GM21526 (cell line): ENCODE results near the gene TENM3.

Source experiments
- ATAC-seq: cut with Tn5 transposase; IDR thresholded peaks from one replicate; pipeline ENCODE4 v1.9.1; 2021; ENCODE audit warnings: moderate library complexity; ENCODE audit not compliant: unreplicated experiment, low FRiP score

TENM3 gene

DNA sequence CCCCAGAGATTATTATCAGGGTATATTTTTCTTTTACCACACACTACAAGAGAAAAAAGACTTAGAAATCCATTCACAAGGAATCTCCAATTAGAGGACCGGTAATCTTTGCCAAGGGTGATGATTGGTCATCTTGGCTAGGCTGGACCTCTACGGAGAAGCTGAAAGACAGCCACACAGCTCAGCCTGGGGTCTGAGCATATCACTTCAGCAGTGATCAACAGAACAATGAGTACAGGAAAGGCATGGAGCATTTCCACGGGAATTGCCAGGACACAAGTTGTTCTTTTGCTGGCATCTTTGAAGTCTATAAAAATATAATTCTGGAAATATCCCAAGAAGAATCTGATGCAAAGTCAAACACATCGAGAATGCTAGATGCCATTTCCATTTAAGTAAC is 191.5 kb downstream of the TENM3 start:
- no peak for ATAC-seq

DNA sequence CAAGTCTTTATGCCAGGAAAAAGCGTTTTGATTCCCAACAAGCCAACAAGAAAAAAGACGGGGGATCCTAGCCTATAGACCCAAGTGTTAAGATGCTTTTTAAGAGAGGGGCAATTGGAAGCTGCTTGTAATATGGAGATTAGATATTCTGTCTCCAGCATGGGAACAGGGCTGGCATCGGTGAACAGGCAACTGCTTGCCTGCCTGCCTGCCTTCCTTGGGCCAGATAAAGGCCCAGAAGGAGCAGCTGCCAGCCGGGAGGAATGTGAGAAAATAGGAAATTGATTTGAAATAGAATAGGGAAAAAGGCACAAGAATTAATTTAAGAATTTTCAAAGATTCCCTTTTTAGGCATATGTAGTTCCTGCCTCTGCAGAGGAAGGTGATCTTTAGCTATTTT is 192.2 kb downstream of the TENM3 start:
- no peak for ATAC-seq

DNA sequence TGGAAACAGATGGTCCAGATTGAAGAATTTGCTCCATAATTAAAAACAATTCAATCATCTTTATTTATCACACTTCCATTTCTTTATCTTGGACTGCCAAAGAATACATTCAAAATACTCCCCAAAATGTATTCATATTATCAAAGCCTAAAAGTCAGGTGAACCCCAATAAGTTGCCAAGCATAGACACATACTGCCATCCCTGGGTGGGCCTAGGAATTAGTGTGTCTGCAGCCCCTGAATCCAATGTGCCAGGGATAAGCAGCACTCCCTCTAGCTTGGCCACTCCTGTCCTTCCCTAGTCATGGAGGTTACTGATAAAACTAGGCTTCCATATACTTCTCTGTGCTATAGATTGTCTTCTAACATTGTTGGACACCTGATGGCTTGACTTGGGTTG is 199.9 kb downstream of the TENM3 start:
- ATAC-seq: no peak

DNA sequence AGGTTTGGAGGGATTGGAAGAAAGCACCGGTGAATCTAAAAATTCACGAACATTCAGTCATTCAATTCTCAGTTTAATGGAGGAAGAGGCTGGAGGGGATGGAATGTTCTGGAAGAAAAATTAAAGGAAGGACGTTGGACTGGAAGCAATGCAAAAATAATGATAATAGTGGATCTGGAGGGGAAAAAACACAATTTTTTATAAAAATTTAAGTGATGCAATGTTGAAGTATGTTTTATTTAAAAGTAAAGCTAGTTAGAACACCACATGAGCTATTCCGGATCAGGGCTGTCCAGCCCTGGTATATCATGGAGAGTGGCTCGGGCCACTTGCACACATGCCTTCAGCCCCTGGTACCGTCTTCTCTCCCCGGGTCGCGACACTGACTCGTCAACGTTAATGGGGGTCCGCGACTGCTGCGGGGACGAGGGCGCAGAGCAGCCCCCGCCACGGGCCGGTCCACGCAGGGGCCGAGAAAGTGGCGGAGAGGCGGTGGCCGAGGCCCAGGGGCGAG is 204.6 kb downstream of the TENM3 start:
- ATAC-seq: no peak

DNA sequence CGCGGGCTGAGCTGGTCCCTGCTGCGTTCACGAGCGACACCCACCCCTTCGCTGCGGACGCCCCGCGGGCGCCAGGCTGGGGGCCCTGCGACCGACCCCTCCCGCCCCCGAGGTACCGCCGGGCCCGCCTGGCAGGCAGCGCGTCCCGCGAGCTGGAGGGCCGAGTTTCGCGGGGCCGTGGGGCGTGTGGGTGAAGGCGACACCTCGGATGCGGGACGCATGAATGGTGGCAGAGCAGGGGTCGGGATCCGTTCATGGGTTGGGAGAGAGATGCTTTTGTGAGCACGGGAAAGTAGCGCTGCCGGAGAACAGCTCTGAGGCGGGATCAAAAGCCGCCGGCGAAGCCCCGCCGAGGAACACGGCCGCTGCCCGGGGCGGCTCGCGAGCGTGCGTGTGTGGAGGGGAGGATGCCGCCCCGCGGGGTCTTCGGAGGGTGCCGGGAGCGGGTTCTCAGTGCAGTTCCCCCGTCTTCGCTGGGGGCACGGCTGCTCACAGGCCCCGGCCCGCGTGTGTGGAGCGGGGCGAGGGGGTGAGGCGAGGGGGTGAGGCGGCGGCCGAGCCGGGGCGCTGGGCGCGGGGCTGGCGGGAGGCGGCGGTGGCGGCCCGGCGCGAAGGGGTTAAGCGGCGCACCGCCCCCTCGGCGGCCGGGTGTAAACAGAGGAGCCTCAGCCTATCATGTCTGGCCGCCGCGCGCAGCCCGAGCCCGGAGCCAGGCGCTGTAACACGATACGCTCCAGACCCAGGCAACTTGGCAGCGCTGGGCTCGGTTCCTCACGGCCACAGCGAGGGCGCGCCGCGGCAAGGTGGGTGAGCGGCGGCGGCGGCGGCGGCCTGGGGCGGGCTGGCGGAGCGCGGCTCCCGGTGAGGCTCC is 205.3 kb downstream of the TENM3 start:
- peak; percentile 90 for ATAC-seq

DNA sequence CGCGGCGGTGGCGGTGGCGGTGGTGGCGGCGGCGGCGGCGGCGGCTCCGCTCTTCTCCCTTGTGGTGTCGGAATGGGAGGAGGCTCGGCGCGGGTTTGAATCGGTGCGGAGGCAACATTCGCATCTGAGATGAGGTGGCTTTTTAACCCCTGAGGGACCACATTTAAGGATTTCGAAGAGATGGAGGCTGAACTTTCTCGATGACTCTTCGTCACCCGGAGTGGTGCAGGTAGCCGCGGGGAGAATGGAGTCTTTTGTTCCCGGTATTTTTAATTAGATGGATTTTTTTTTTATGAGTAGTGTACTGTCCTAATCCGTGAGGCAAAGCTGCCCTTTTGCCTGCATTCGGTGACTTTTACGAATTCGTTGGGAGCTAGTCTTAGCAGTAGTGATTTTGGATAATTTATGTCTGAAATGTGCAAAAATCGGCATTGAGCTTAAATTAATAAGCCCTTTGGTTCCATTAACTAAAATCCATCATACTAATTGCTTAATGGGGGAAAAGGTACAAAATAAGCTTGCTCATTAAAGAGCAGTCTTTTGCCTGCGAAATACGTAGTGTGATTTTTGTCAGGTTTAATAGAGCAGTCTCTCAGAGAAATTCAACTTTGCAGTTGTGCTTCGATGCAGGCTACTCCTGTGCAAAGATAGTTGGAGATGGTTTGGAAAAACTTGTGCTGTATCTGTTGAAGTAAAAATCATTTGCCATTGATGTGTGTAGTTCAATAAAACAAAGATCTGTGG is 206.2 kb downstream of the TENM3 start:
- ATAC-seq: no peak

DNA sequence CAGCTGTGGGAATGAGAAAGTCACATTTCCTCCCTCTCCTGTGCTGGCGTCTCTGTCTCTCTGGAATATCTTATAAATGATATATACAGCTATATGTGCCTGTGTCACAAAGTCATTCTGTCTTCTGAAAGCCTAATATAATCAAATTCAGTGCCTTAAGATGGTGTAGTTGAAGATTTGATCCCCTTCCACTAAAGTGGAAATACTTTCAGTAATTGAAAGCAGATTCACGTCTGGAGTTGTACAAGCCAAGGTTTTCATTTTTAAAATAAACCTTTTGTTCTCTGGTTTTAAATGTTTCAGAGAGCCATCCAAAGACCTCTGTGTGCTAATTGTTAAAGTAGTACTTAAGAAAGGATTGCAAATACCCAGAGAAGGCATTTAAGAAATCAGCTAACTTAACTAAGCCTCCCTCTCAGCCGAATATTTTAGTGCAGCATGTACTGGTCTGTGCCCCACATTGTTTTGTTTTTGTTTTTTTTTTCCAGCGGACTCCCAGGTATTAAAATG is 206.8 kb downstream of the TENM3 start:
- ATAC-seq: no peak

DNA sequence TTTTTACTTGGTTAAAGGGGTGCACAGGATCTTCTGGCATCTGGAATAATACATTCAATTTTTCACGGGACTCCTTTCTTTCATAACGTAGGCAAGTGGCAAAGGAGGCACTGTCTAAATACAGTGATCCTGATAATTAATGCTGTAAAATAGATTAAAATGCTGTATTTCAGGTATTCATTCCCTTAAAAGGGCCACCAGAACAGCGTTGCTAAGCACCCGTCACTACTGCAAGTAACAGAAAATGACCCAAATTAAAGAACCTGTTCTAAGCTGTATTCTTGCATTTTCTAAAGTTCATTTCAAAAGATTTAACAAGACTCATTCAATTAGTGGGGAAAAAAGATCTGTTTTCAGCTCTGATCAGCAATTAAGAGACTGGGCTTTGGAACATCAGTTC is 208.2 kb downstream of the TENM3 start:
- no peak for ATAC-seq

DNA sequence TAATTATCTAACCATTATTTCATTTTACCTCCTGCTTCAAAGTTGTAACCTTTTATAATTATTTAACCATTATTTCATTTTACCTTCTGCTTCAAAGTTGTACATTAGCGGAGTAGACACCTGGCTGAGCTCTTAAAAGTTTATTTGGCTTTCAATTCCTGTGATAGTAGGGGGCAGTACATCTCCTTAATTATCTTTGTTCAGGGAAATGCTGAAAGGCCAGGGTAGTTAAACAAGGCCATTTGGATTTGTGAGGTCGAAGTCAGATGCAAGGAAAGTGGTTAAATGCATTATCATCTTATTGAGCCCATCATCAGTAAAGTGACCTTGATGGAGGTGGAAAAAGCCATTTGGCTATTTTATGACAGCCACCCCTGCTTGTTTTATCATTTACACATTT is 210.6 kb downstream of the TENM3 start:
- no peak for ATAC-seq

DNA sequence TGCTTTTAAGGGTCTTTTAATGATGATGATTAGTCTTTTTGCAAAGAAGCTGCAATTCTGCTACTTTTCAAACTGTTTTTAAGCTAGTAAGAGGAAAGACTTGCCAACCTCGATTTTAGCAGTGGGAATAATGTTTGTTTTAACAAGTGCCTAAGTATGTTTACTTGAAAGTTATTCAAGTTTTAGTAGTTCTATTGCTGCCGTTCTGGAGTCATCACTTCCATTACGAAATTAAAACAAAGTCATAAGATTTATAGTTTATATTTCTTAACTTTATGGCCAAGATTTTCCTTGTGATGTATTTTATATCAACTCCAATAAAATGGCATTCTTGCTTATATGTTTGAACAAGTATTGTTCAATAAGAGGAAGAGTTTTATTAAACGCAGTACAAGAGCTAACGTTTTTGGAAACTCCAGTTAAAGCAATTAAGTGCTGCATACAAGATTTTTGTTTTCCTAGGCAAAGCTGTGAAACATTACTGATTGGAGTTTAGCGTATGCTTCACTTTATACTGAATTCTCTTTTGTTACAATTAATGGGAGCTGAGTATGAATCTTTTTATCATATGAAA is 211.3 kb downstream of the TENM3 start:
- no peak for ATAC-seq

DNA sequence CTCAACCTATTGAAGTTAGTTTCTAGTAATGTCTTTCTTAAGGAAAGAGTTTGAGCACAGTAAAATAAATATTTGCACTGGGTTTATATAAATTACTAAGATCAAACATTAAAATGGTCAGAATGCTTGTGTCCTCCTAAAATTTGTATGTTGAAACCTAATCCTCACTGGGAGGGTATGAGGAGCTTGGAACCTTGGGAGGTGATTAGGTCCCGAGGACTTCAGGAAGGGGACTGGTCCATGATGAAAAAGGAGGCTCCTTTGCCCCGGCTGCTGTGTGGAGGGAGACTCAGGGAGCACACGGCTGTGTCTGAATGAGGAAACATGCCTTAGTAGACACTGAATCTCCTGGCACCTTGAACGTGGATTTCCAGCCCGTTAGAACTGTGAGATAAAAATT is 221.9 kb downstream of the TENM3 start:
- ATAC-seq: no peak

DNA sequence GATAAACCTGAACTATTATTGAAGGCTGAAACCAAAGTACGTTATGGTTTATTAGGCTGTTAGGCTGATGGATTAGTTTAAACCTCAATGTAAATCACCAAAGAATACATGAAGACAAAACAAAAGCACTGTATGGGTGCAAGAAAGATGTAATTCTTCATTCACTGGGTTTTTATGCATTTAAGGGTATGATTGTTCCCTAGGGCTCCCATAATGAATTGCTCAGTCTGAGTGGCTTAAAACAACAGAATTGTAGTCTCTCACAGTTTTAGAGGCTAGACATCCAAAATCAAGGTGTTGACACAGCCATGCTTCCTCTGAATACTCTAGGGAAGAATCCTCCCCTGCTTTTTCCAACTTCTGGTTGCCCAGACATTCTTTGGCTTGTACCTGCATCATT is 222.8 kb downstream of the TENM3 start:
- ATAC-seq: no peak

DNA sequence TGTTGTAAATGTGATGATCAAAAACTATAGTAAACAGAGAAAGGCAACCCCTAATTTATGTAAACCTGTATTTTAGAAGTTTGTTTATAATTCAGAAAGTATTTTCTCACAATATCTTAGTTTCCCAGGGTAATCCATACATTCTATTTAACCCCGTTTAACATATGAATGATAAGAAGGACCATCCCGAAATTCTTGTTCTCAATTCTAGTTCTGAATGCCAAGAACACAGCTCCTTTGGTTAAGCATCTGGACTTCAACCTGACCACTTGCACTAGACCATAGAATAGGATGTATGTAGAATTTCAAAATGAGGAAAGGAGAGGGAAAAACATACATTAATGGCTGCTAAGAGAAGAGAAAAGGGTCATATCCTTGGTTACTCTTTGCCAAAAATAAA is 227.0 kb downstream of the TENM3 start:
- ATAC-seq: no peak

DNA sequence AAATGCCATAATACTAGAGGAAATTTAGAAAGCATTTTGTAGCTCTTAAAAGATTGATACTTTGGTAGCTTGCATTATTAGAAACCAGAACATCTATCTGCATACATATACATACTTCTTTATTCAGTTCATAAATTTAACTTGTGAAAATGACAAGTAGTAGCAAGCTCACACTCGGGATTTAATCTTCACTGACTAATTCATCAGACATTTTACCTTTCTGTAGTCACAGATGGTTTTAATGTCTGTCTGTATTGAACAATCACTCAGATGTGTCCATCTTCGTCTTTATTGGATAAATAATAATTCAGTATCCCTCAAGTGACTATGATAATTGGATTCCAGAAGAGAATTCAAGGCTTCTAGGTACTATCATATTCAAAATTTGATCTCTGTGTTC is 232.3 kb downstream of the TENM3 start:
- ATAC-seq: no peak

DNA sequence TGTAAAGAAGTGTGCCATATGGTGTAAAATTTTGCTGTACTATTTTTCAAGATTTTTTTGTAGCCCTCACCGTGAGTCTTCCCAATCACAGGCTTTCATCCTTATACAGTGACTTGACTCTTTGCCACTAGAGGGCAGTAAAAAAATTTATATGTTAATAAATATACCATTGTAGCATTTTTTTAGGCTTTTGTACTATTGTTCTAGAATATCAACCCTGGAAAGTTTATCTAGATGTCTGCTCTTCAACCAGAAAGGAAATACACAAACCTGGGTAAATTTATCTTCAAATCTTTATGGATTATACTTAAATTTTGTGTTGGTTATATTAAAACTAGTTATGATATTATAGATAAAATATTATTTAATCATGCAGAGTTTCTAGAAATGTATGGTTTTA is 235.3 kb downstream of the TENM3 start:
- peak; percentile 75 for ATAC-seq

DNA sequence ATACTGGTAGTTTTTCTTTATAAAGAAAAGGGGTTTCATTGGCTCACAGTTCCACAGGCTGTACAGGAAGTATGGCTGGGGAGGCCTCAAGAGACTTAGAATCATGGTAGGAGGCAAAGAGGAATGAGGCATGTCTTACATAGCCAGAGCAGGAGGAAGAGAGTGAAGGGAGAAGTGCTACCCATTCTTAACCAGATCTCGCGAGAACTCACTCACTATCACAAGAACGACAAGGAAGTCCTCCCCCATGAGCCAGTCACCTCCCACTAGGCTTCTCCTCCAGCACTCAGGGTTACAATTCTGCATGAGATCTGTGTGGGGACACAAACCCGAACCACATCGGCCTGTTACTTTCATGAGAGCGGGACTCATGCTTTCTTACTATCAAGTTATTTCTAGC is 240.5 kb downstream of the TENM3 start:
- no peak for ATAC-seq

DNA sequence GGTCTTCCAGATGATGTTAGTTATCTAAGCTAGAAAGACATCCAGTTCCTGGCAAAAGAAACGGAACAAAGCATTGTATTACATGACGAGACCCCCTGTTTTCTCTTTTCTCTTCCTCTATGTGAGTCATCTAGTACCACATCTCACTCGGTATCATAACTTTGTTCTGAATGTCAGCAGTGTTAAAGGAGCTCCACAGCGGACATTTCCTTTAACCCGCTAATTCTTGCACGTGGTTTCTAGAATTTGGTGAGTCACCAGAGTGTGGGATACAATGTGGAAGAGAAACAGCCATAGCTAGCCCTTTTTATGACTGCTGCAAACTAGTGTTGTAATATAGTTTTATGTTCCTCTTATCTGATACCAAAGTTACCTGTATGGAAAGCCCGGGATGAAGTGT is 243.7 kb downstream of the TENM3 start:
- ATAC-seq: no peak

DNA sequence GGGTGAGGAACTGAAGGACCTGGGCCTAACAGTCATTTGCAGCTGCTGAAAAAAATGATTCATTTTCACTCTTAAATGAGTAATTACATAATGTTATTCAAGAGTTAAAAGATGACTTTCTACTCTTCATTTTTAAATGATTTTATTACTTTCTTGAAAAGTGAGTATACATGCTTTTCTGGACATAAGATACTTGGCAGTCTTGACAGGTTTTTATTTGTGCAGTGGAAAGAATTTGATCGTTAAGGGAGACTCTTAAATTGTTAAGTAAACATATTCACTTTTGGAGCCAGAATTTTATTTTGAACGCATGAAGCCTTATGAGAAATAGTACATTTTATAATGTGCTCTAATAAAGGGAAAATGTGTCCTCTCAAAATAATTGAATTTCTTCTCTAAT is 245.7 kb downstream of the TENM3 start:
- no peak for ATAC-seq

DNA sequence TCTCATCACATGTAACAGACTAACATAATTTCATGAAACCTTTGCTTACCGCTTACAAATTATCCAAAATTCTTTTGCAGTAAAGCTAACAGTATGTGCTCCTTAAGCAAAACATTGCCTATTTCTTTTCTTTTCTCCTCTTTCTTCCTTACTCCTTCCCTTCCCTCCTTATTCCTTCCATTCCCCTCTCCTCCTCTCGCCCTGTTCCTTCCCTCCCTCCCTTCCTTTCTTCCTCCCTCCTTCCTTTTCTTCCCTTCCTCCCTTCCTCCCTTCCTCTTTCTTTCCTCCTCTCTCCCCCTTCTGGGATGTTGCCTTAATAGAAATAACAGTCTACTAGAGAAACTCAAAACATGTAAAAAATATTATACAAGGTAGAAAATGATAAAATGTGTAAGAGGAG is 246.4 kb downstream of the TENM3 start:
- no peak for ATAC-seq

DNA sequence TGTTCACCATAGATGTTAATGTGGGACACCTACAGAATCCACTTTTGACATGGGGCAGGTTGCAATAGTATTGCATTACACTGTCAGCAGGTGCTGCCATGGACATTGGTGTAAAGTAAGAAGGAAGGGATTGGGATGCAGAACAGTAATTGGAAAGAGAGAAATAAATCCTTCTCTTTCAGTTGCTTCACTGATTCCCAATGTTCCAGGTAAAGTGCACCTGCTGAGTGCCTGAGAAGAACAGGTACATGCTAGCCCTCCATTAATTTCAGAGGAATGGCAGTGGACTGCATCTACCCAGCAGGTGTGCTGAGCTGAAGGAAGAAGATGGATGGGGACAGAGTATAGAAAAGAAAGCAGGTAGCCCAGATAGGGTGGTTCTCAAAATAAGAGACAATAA is 248.5 kb downstream of the TENM3 start:
- no peak for ATAC-seq

DNA sequence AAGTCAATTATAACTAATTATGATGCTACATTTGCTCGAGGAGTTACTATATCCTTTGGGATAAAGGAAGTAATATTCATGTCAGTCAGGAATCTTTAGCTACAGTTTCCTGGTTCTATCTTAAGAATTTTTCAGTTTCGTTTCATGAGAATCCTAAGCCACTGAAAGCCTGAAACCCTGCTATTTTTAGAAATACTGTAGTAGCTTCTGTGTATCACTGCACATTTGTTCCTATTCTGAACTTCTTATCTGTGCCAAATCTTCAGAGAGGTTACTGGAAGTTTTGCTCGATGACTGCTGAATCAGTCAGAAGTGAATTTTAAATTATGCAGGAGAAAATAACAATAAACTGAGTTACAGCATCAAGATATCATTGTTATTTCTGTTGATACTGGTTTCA is 249.2 kb downstream of the TENM3 start:
- ATAC-seq: peak; percentile 49
